ENCODE results near the gene LMX1A.

LMX1A gene

GRCh38 chr1:165392634-165393571, 36.4 kb upstream of the LMX1A start:
- TF ChIP-seq CTCF (conservative IDR thresholded peaks at IDR 0.05) (peak; percentile 96), ZFX (IDR thresholded peaks at IDR 0.05) (no peak)
- no peak overlapping the region for H3K27ac ChIP-seq

GRCh38 chr1:165389609-165390008, 33.1 kb upstream of the LMX1A start:
- TF ChIP-seq CTCF (conservative IDR thresholded peaks at IDR 0.05): no peak
- TF ChIP-seq ZFX (IDR thresholded peaks at IDR 0.05): no peak
- no peak overlapping the region for H3K27ac ChIP-seq

GRCh38 chr1:165387961-165388360, 31.4 kb upstream of the LMX1A start:
- no peak for TF ChIP-seq ZFX (IDR thresholded peaks at IDR 0.05)
- no peak for TF ChIP-seq CTCF (conservative IDR thresholded peaks at IDR 0.05)

GRCh38 chr1:165387505-165387904, 31.0 kb upstream of the LMX1A start:
- TF ChIP-seq ZFX (IDR thresholded peaks at IDR 0.05): no peak
- no peak for TF ChIP-seq CTCF (conservative IDR thresholded peaks at IDR 0.05)
- no peak overlapping the region for H3K27ac ChIP-seq

More at GRCh38 chr1:165387961-165388360, 31.4 kb upstream of the LMX1A start:
- no peak overlapping the region for H3K27ac ChIP-seq

- TF ChIP-seq CTCF (conservative IDR thresholded peaks at IDR 0.05): no peak
- no peak for TF ChIP-seq ZFX (IDR thresholded peaks at IDR 0.05)
- no peak overlapping the region for H3K27ac ChIP-seq
Observed at GRCh38 chr1:165383599-165384405, 27.3 kb upstream of the LMX1A start.

- TF ChIP-seq CTCF (conservative IDR thresholded peaks at IDR 0.05) (no peak), ZFX (IDR thresholded peaks at IDR 0.05) (no peak)
- no peak overlapping the region for H3K27ac ChIP-seq
Observed at GRCh38 chr1:165383067-165383466, 26.6 kb upstream of the LMX1A start.
